ENCODE measurements around the gene KRTAP5-7. TPM values are rescaled to one million over a fixed set of nuclear protein-coding genes. Genes with fewer than 3 reads are reported as not detected.
"Not testable (repeated sequence)": the region's sequence is repeated elsewhere in the genome, so short reads cannot be mapped to it uniquely, and the experiment has no call there.

Gene KRTAP5-7
- total RNA-seq, 1 experiment from 2014 or later = not detected

- in situ Hi-C loops (cut with HindIII; ENCODE audit: low sequenced_read_pairs) = no loop called here
- DNase-seq (ENCODE audit: low spot score) = no peak
These were observed 48.8 kb downstream of the KRTAP5-7 start for GRCh38 chr11:71575723-71576424.

GRCh38 chr11:71576688-71577465 lies 49.8 kb downstream of the KRTAP5-7 start:
- DNase-seq (ENCODE audit: low spot score); in situ Hi-C loops (cut with HindIII; ENCODE audit: low sequenced_read_pairs): not testable (repeated sequence)

GRCh38 chr11:71577469-71578004 lies 50.5 kb downstream of the KRTAP5-7 start:
- in situ Hi-C loops (cut with HindIII; ENCODE audit: low sequenced_read_pairs) = no loop called here
- DNase-seq (ENCODE audit: low spot score) = no peak

Other genes with a start within 250 kb of the KRTAP5-7 start
- gene DHCR7, start 78.9 kb upstream of the KRTAP5-7 start, total RNA-seq (2014; rRNA removed; shearing (Covaris generic)) = 46.1 and 71.8 TPM in 2 replicates
- gene NADSYN1, start 74.1 kb upstream of the KRTAP5-7 start, total RNA-seq (2014; rRNA removed; shearing (Covaris generic)) = 39.1 and 41.1 TPM in 2 replicates
- not detected in 2 replicates for gene KRTAP5-8, start 10.8 kb downstream of the KRTAP5-7 start, total RNA-seq (2014; rRNA removed; shearing (Covaris generic))
- gene KRTAP5-9, start 21.2 kb downstream of the KRTAP5-7 start, total RNA-seq (2014; rRNA removed; shearing (Covaris generic)) = not detected in 2 replicates
- gene KRTAP5-10, start 38.3 kb downstream of the KRTAP5-7 start, total RNA-seq (2014; rRNA removed; shearing (Covaris generic)) = not detected in 2 replicates
- gene KRTAP5-11, start 55.6 kb downstream of the KRTAP5-7 start, total RNA-seq (2014; rRNA removed; shearing (Covaris generic)) = not detected in 2 replicates